ENCODE data around the gene CLNS1A. TPM values are rescaled to one million over a fixed set of nuclear protein-coding genes. Genes with fewer than 3 reads are reported as not detected.
A peak's percentile ranks its signal among the peaks of the same experiment; 100 is the strongest.

Gene CLNS1A
- total RNA-seq, 2 donors from 2014 or later, result 44.1 to 81.7 TPM

DNA sequence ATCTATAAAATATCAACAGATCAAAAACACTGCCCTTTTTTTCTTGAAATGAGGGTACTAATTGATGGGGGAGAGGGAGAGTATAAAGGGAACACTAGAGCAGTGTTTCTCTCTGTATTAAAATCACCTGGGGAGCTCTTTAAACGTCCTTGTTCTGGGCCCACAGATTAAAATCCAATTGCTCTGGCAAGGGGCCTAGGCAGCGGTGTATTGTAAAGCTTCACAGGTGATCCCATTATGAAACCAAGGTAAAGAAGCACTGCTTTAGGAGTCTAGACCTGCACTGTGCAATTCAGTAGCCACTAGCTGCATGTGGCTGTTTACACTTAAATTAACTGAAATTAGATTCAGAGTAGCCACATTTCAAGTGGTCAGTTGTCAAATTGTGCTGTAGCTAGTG lies 44.9 kb downstream of the CLNS1A start:
- no peak overlapping the region for H3K4me3 ChIP-seq
- H3K9me3 ChIP-seq, result no peaks in the 10 kb centered on the region
- H3K27me3 ChIP-seq, result no peaks in the 10 kb centered on the region
- intact Hi-C loops (cut with DNase I), result no loop called here
- H3K4me1 ChIP-seq, result peaks cover 30% of the 10 kb centered on the region
- WGBS, 2 donors, result 11 to 37% methylated on average over 2 of the region's 2 CpGs
- H3K36me3 ChIP-seq (replicated peaks in 1 of 2; ENCODE audit: insufficient read depth in 1 of 2, low read depth in 2 of 2), result no peaks in the 10 kb centered on the region
- TF ChIP-seq, protein P1, sequence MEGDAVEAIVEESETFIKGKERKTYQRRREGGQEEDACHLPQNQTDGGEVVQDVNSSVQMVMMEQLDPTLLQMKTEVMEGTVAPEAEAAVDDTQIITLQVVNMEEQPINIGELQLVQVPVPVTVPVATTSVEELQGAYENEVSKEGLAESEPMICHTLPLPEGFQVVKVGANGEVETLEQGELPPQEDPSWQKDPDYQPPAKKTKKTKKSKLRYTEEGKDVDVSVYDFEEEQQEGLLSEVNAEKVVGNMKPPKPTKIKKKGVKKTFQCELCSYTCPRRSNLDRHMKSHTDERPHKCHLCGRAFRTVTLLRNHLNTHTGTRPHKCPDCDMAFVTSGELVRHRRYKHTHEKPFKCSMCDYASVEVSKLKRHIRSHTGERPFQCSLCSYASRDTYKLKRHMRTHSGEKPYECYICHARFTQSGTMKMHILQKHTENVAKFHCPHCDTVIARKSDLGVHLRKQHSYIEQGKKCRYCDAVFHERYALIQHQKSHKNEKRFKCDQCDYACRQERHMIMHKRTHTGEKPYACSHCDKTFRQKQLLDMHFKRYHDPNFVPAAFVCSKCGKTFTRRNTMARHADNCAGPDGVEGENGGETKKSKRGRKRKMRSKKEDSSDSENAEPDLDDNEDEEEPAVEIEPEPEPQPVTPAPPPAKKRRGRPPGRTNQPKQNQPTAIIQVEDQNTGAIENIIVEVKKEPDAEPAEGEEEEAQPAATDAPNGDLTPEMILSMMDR (IDR thresholded peaks at IDR 0.05), result no peak
- TF ChIP-seq POLR2A (IDR thresholded peaks at IDR 0.05), result no peak
- DNase-seq, result peak in 1 of 4 donors; percentile 53
- H3K27ac ChIP-seq, result peak overlapping the region in 1 of 4 donors; percentile 5
- ATAC-seq, result no peak

DNA sequence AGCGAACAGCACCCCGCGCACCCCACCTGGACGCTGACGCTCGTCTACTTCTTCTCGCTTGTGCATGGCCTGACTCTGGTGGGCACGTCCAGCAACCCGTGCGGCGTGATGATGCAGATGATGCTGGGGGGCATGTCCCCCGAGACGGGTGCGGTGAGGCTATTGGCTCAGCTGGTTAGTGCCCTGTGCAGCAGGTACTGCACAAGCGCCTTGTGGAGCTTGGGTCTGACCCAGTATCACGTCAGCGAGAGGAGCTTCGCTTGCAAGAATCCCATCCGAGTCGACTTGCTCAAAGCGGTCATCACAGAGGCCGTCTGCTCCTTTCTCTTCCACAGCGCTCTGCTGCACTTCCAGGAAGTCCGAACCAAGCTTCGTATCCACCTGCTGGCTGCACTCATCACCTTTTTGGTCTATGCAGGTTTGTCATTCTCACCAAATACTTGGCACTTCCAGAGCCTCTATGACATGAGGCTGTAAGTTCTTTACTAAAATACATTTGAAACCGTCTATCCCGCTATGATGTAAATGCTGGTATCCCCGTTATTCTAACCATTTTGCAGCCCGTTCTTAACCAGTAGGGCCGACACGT lies 47.3 kb downstream of the CLNS1A start:
- 1 to 3% methylated on average over 23 to 31 of the region's 31 CpGs for WGBS, 2 donors
- H3K36me3 ChIP-seq (replicated peaks in 1 of 2; ENCODE audit: insufficient read depth in 1 of 2, low read depth in 2 of 2), result no peaks in the 10 kb centered on the region
- TF ChIP-seq, protein P1 (IDR thresholded peaks at IDR 0.05), result peak in 3 of 7 experiments; percentile 16 to 30 (median 30)
- peak in 1 of 3 donors; percentile 42 for TF ChIP-seq POLR2A (IDR thresholded peaks at IDR 0.05)
- ATAC-seq (peak; percentile 33), DNase-seq (peak; percentile 53 to 60 (median 58))
- intact Hi-C loops (cut with DNase I), result no loop called here
- peaks cover 30% of the 10 kb centered on the region for H3K4me1 ChIP-seq
- H3K4me3 ChIP-seq, result peak overlapping the region; percentile 44 to 71
- no peaks in the 10 kb centered on the region for H3K27me3 ChIP-seq
- peak overlapping the region; percentile 70 to 94 (median 88) for H3K27ac ChIP-seq
- H3K9me3 ChIP-seq, result no peaks in the 10 kb centered on the region

DNA sequence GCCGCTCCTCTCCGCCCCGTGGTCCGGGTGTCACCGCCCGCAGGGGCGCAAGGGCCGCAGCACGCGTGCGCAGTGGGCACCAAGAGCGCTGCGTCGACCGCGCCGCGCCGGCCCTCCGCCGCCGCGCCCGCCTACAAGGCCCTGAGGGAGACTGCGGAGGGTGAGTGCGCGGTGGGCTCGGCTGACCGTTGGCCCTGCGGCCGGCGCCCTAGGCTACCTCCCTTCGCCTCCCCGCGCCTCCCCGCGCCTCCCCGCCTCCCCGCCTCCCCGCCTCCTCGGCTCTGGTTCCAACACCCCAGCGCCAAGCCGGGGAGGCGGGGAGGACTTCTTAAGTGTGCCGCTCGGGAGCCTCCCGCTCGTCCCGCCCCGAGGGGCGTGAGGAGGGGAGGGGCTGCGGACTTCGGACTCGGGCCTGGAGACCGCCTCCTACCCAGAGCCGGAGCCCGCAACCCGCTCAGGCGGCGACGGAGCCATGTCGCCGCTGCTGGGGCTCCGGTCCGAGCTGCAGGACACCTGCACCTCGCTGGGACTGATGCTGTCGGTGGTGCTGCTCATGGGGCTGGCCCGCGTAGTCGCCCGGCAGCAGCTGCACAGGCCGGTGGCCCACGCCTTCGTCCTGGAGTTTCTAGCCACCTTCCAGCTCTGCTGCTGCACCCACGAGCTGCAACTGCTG lies 47.9 kb downstream of the CLNS1A start, which contains the start of gene AQP11:
AQP11 (plus strand) TSS at position 433 of the 673 bp plus-strand sequence; CDS start at position 473, 40 bp downstream.
- ATAC-seq (peak; percentile 92), DNase-seq (peak; percentile 90 to 96 (median 94))
- Histone ChIP-seq H3K27ac (peak within 1 kb of the TSS; percentile 70 to 94 (median 88)), H3K4me3 (peak within 1 kb of the TSS; percentile 44 to 71), H3K9me3 (no peaks in the 10 kb centered on the region), H3K36me3 (replicated peaks in 1 of 2; ENCODE audit: insufficient read depth in 1 of 2, low read depth in 2 of 2) (no peaks in the 10 kb centered on the region), H3K4me1 (peaks cover 30% of the 10 kb centered on the region), H3K27me3 (no peaks in the 10 kb centered on the region)
- intact Hi-C loops (cut with DNase I), result no loop called here
- WGBS, 2 donors, result 0 to 1% methylated on average over 1 to 72 of the region's 75 CpGs
- TF ChIP-seq, protein P1 (IDR thresholded peaks at IDR 0.05), result peak in 1 of 7 experiments; percentile 7
- TF ChIP-seq POLR2A (IDR thresholded peaks at IDR 0.05), result peak; percentile 57 to 80 (median 77)

DNA sequence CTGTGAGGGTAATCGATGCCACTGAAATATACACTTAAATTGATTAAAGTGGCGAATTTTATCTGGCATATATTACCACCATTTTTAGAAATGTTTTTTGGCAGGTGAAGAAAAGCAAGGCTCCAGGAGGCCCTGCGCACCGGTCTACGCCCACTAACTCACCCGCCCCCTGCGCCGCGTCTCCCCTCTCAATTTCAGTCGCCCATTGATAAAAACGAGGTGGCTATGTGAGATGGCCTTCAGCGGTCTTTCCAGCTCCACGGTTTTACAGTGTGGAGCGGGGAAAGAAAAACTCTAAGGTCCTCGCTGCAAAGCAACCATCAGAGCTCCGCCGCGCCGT lies 48.4 kb downstream of the CLNS1A start:
- 0 to 1% methylated on average over 14 to 19 of the region's 19 CpGs for WGBS, 2 donors

More for the DNA sequence above, 48.4 kb downstream of the CLNS1A start:
- H3K36me3 ChIP-seq (replicated peaks in 1 of 2; ENCODE audit: insufficient read depth in 1 of 2, low read depth in 2 of 2), result no peaks in the 10 kb centered on the region
- DNase-seq (no peak), ATAC-seq (peak; percentile 13)
- no peaks in the 10 kb centered on the region for H3K27me3 ChIP-seq
- H3K4me1 ChIP-seq, result peaks cover 30% of the 10 kb centered on the region
- intact Hi-C loops (cut with DNase I), result no loop called here
- H3K27ac ChIP-seq, result peak overlapping the region; percentile 70 to 94 (median 88)
- TF ChIP-seq POLR2A (IDR thresholded peaks at IDR 0.05), result no peak
- TF ChIP-seq, protein P1 (IDR thresholded peaks at IDR 0.05), result no peak
- peak overlapping the region; percentile 44 to 71 for H3K4me3 ChIP-seq
- no peaks in the 10 kb centered on the region for H3K9me3 ChIP-seq
